NCI-H1048 (cell line): ENCODE data around the gene GPR85.
"Not testable (repeated sequence)": the region's sequence is repeated elsewhere in the genome, so short reads cannot be mapped to it uniquely, and the experiment has no call there.

Experiments
- DNase-seq: peaks from one replicate; lab custom pipeline; 2025; lab: John Stamatoyannopoulos, UW

The GPR85 gene

GRCh38 chr7:113084496-113085172, 2.0 kb downstream of the GPR85 start:
- DNase-seq = no peak

- DNase-seq = no peak
These were observed 2.7 kb downstream of the GPR85 start for GRCh38 chr7:113083816-113084495.

- no peak for DNase-seq
These were observed 3.4 kb downstream of the GPR85 start for GRCh38 chr7:113083132-113083815.

GRCh38 chr7:113078331-113078730, 8.3 kb downstream of the GPR85 start:
- DNase-seq = no peak

- DNase-seq = no peak
These were observed 9.9 kb downstream of the GPR85 start for GRCh38 chr7:113076703-113077102.

- DNase-seq = no peak
These were observed 15.2 kb downstream of the GPR85 start for GRCh38 chr7:113071465-113071864.

GRCh38 chr7:113062499-113062898, 24.1 kb downstream of the GPR85 start:
- DNase-seq = no peak

- DNase-seq = no peak
These were observed 26.5 kb downstream of the GPR85 start for GRCh38 chr7:113060100-113060499.

- DNase-seq = no peak
These were observed 31.7 kb downstream of the GPR85 start for GRCh38 chr7:113054938-113055337.

GRCh38 chr7:113054272-113054671, 32.4 kb downstream of the GPR85 start:
- DNase-seq = not testable (repeated sequence)

GRCh38 chr7:113049221-113049620, 37.4 kb downstream of the GPR85 start:
- not testable (repeated sequence) for DNase-seq

GRCh38 chr7:113046453-113046852, 40.2 kb downstream of the GPR85 start:
- no peak for DNase-seq

- DNase-seq = no peak
These were observed 41.2 kb downstream of the GPR85 start for GRCh38 chr7:113045379-113045778.

GRCh38 chr7:113044394-113044793, 42.2 kb downstream of the GPR85 start:
- DNase-seq = no peak

GRCh38 chr7:113040849-113041248, 45.8 kb downstream of the GPR85 start:
- DNase-seq = no peak

- no peak for DNase-seq
These were observed 52.7 kb downstream of the GPR85 start for GRCh38 chr7:113033959-113034358.
